ENCODE data around the gene PARD3. TPM values are rescaled to one million over a fixed set of nuclear protein-coding genes. Genes with fewer than 3 reads are reported as not detected.

Gene PARD3
- total RNA-seq, 1 donor from 2014 or later = 98.2 TPM

DNA sequence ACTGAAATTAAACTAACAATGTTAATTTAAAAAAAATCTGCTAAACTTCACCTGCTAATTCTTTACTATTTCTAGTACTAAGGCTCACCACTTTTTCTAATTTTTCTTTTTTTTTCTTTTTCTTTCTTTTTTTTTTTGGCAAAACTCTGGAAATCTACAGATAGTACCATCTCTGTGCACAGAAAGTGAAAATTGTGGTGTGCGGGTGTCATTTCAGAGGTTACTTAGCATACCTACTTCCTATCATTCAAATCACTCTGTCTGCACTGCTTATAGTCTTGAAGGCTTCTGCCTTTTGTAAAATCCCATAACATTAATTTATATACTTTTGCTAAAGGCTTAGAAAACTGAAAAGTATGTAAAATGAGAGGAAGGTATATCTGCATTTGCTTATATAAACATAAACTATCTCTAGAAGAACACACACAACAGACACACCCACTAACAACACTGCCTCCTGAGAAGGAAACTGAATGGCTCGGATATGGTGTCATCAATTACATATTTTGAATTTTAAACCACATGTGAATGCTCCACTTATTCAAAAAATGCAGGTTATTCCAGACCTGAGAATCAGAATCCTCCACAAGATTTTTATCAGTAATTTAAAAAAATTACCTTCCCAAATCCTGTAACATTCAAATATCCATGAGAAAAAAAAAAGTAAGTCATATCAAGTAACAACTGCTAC is 229.5 kb downstream of the PARD3 start:
- TF ChIP-seq, protein P1, sequence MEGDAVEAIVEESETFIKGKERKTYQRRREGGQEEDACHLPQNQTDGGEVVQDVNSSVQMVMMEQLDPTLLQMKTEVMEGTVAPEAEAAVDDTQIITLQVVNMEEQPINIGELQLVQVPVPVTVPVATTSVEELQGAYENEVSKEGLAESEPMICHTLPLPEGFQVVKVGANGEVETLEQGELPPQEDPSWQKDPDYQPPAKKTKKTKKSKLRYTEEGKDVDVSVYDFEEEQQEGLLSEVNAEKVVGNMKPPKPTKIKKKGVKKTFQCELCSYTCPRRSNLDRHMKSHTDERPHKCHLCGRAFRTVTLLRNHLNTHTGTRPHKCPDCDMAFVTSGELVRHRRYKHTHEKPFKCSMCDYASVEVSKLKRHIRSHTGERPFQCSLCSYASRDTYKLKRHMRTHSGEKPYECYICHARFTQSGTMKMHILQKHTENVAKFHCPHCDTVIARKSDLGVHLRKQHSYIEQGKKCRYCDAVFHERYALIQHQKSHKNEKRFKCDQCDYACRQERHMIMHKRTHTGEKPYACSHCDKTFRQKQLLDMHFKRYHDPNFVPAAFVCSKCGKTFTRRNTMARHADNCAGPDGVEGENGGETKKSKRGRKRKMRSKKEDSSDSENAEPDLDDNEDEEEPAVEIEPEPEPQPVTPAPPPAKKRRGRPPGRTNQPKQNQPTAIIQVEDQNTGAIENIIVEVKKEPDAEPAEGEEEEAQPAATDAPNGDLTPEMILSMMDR (IDR thresholded peaks at IDR 0.05; ENCODE audit: insufficient read depth, low read length, severe bottlenecking) = no peak
- no peak for FAIRE-seq
- DNase-seq (ENCODE audit: low read depth) = no peak
- no peaks in the 10 kb centered on the region for H3K36me3 ChIP-seq (ENCODE audit: control insufficient read depth, insufficient read depth, low read length)
- no peaks in the 10 kb centered on the region for H3K27me3 ChIP-seq (ENCODE audit: control insufficient read depth, insufficient read depth, low read length)
- no peak overlapping the region for H3K4me3 ChIP-seq (ENCODE audit: low read depth, low read length)

DNA sequence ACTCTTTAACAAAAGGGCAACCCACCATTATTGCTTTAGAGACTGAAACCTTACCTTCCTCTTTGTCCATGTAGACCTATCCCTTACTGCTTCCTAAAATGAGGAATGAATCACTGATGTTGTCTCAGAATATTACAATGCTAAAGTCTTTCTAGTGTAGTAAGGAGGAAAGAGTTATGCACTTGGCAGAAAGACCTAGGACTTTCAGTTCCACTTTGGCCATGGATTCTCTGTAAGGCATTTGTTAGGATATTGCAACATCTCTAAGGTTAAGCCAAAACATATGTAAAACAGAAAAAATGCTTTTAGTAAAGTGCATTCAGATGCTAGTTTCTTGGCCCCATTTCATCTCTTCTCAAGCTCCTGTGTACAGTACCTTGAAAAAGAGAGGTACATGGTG is 230.9 kb downstream of the PARD3 start:
- H3K36me3 ChIP-seq (ENCODE audit: control insufficient read depth, insufficient read depth, low read length) = no peaks in the 10 kb centered on the region
- no peak for FAIRE-seq
- TF ChIP-seq, protein P1 (IDR thresholded peaks at IDR 0.05; ENCODE audit: insufficient read depth, low read length, severe bottlenecking) = no peak
- H3K27me3 ChIP-seq (ENCODE audit: control insufficient read depth, insufficient read depth, low read length) = no peaks in the 10 kb centered on the region
- peak; percentile 61 for DNase-seq (ENCODE audit: low read depth)
- no peak overlapping the region for H3K4me3 ChIP-seq (ENCODE audit: low read depth, low read length)

DNA sequence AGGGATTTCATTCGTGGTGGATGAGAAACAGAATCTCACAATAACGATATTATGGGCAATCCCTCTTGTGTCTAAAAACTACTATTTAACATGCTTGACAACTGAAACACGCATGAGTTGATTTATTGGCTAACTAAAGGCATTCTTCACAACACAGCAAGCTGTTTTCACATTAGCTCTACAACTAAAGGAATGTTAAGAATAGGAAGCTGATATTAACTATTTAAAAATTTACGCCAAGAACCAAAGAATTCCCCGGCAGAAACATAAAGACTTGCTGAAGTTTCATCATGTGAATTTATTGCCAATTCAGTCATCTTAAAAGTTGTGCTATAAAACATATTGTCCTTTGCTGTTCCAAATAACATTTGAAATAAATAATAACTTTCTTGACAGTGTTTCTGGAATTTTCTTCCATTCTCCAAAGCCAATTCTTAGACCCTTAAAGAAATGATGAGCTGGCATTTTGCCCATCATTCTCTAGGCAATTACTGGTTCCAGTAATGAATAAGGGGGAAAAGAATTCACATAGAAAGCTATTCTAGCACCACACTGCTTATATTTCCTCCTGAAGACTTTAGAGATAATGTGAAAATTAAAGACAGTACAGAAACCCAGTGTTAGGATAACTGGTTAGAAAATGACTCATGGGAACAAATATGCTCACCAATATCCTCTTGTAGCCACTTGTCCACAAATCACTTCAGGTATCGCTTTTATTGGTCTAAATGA is 233.1 kb downstream of the PARD3 start:
- no peak overlapping the region for H3K4me3 ChIP-seq (ENCODE audit: low read depth, low read length)
- FAIRE-seq (no peak), DNase-seq (ENCODE audit: low read depth) (peak; percentile 83)
- no peaks in the 10 kb centered on the region for H3K36me3 ChIP-seq (ENCODE audit: control insufficient read depth, insufficient read depth, low read length)
- no peaks in the 10 kb centered on the region for H3K27me3 ChIP-seq (ENCODE audit: control insufficient read depth, insufficient read depth, low read length)
- TF ChIP-seq, protein P1 (IDR thresholded peaks at IDR 0.05; ENCODE audit: insufficient read depth, low read length, severe bottlenecking) = no peak

DNA sequence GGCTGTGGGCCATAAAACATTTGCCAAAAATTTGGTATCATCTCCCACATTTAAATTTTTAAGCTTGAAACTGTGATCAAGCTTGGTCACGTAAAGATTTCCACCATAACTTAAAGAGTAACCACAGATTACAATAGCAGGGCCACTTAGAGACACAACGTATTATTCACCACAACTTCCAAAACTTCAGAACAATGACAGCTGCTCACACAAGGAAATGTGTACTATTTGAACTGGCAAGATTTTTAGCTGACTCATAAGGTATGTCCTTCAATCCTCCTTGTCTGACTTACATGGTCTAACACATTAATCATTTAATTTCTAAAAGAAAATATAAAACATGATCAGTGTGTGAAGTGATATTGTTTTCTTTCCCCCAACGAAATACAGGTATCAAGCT is 234.5 kb downstream of the PARD3 start:
- Histone ChIP-seq H3K36me3 (ENCODE audit: control insufficient read depth, insufficient read depth, low read length) (no peaks in the 10 kb centered on the region), H3K27me3 (ENCODE audit: control insufficient read depth, insufficient read depth, low read length) (no peaks in the 10 kb centered on the region), H3K4me3 (ENCODE audit: low read depth, low read length) (no peak overlapping the region)
- DNase-seq (ENCODE audit: low read depth) (peak; percentile 89), FAIRE-seq (no peak)
- TF ChIP-seq, protein P1 (IDR thresholded peaks at IDR 0.05; ENCODE audit: insufficient read depth, low read length, severe bottlenecking) = no peak

DNA sequence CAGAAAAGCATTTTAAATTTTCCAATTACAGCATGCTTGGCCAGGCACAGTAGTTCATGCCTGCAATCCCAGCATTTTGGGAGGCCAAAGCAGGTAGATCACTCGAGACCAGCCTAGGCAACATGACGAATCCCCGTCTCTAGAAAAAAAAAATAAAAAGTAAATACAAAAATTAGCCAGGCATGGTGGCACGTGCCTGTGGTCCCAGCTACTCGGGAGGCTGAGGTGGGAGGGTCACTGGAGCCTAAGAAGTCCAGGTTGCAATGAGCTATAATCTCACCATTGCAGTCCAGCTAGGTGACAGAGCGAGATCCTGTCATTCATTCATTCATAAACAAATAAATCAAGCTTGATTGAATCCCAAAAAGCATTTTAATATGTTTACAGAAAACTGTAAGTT is 234.9 kb downstream of the PARD3 start:
- no peak overlapping the region for H3K4me3 ChIP-seq (ENCODE audit: low read depth, low read length)
- no peaks in the 10 kb centered on the region for H3K27me3 ChIP-seq (ENCODE audit: control insufficient read depth, insufficient read depth, low read length)
- TF ChIP-seq, protein P1 (IDR thresholded peaks at IDR 0.05; ENCODE audit: insufficient read depth, low read length, severe bottlenecking) = no peak
- FAIRE-seq (no peak), DNase-seq (ENCODE audit: low read depth) (no peak)
- no peaks in the 10 kb centered on the region for H3K36me3 ChIP-seq (ENCODE audit: control insufficient read depth, insufficient read depth, low read length)
